Body of pancreas (tissue), 4 donors: Measurements from ENCODE around the gene EFCAB11. TPM values are rescaled to one million over a fixed set of nuclear protein-coding genes. Genes with fewer than 3 reads are reported as not detected.

Source experiments
- ATAC-seq: fragments of 150-250 bp; one replicate; pipeline ENCODE4 v1.9.1; 2016
- DNase-seq, 4 donors: peaks; one replicate each; pipeline ENCODE4 v3.0.0-alpha.2; 2019
- H3K27ac ChIP-seq, 4 donors: fragments of 200-600 bp; sonication (generic); 1 replicate in 3 of 4; 2 replicates in 1 of 4; pipeline versions ENCODE4 v1.5.1 to v1.6.1; 2016 to 2019; ENCODE audit warnings: mild to moderate bottlenecking in 1 of 4, mixed read lengths in 1 of 4, moderate library complexity in 1 of 4
- H3K27me3 ChIP-seq, 2 donors: fragments of 200-600 bp; sonication (generic); one replicate each; pipeline ENCODE4 v1.6.0; 2016; ENCODE audit warnings: mild to moderate bottlenecking in 1 of 2
- H3K36me3 ChIP-seq, 2 donors: fragments of 200-600 bp; sonication (generic); replicated peaks in 1 of 2; 2 replicates each; pipeline ENCODE4 v1.5.1; 2016; ENCODE audit warnings: low read depth in 2 of 2; ENCODE audit not compliant: insufficient read depth in 1 of 2
- H3K4me1 ChIP-seq: fragments of 200-600 bp; sonication (generic); one replicate; pipeline ENCODE4 v1.6.0; 2016
- H3K4me3 ChIP-seq, 2 donors: fragments of 200-600 bp; sonication (generic); 1 replicate in 1 of 2; 2 replicates in 1 of 2; pipeline ENCODE4 v1.5.1; 2016 to 2019
- H3K9me3 ChIP-seq, 3 donors: fragments of 200-600 bp; sonication (generic); 1 replicate in 2 of 3; 2 replicates in 1 of 3; pipeline ENCODE4 v1.5.1; 2016
- POLR2A ChIP-seq, 3 donors: fragments of 450-650 bp; IDR thresholded peaks; one replicate each; pipeline ENCODE4 v1.6.1; 2016; ENCODE audit warnings: antibody characterized with exemption in 3 of 3, mild to moderate bottlenecking in 2 of 3
- WGBS, 2 donors: methylation state at CpG; one replicate each; pipeline ENCODE4 v1.1.5; 2017; 5-methylcytosine and 5-hydroxymethylcytosine counted together
- intact Hi-C: fragments of 100-400 bp; cut with DNase I; formaldehyde crosslinking; loops from one replicate; pipeline ENCODE4 v1.15.1; 2023
- total RNA-seq, 2 donors: library from RNA; depleted of rRNA; stranded (reverse); fragments of >200 nt; gene quantifications; one replicate each; pipeline ENCODE4 v1.1.0, GENCODE V29; 2016
- TF ChIP-seq, protein P1 (sequence below), 7 experiments: fragments of 450-650 bp in 4 of 7; fragments of 200-600 bp in 3 of 7; sonication (generic) in 3 of 7; IDR thresholded peaks; one replicate each; pipeline ENCODE4 v1.5.1; 2016 to 2019; ENCODE audit warnings: antibody characterized with exemption in 7 of 7

Gene EFCAB11
- total RNA-seq, 2 donors from 2014 or later: 1.6 to 2.9 TPM

DNA sequence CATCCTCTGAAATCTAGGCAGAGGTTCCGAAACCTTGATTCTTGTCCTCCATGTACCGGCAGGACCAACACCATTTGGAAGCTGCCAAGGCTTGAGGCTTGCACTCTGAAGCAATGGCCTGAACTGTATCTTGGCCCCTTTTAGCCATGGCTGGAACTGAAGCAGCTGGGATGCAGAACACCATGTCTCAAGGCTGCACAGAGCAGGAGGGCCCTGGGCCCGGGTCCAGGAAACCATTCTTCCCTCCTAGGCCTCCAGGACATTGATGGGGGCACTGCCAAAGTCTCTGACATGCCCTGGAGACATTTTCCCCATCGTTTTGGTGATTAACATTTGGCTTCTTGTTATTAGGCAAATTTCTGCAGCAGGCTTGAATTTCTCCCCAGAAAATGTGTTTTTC, 198.7 kb downstream of the EFCAB11 start:
- DNase-seq: peak in 3 of 4 donors; percentile 5 to 21 (median 12)
- no peak for ATAC-seq

DNA sequence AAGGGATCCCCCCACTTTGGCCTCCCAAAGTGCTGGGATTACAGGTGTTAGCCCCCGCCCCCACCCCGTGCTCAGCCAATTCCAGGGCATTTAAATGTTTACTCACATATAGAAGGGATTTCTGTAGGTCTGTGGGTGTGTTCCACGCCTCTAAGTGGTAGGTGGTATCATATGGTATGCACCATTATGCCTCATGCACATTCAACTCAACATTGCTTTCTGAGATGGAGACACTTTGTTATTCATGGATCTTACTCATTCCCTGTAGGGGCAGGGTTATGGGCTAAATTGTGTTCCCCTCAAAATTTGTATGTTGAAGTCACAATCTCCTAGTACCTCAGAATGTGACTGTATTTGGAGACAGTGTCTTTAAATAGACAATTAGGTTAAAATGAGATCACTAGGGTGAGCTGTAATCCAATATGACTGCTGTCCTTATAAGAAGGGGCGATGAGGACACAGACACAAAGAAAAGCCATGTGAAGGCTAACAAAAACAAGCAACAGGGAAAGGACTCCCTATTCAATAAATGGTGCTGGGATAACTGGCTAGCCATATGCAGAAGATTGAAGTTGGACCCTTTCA, 200.6 kb downstream of the EFCAB11 start:
- intact Hi-C loops: no loop called here
- ATAC-seq (no peak), DNase-seq (no peak)
- Histone ChIP-seq H3K36me3 (no peaks in the 10 kb centered on the region), H3K27me3 (no peaks in the 10 kb centered on the region), H3K4me1 (no peaks in the 10 kb centered on the region), H3K4me3 (no peak overlapping the region), H3K27ac (no peak overlapping the region), H3K9me3 (no peaks in the 10 kb centered on the region)
- 79 to 83% methylated on average over 4 of the region's 4 CpGs for WGBS, 2 donors
- TF ChIP-seq, protein P1, sequence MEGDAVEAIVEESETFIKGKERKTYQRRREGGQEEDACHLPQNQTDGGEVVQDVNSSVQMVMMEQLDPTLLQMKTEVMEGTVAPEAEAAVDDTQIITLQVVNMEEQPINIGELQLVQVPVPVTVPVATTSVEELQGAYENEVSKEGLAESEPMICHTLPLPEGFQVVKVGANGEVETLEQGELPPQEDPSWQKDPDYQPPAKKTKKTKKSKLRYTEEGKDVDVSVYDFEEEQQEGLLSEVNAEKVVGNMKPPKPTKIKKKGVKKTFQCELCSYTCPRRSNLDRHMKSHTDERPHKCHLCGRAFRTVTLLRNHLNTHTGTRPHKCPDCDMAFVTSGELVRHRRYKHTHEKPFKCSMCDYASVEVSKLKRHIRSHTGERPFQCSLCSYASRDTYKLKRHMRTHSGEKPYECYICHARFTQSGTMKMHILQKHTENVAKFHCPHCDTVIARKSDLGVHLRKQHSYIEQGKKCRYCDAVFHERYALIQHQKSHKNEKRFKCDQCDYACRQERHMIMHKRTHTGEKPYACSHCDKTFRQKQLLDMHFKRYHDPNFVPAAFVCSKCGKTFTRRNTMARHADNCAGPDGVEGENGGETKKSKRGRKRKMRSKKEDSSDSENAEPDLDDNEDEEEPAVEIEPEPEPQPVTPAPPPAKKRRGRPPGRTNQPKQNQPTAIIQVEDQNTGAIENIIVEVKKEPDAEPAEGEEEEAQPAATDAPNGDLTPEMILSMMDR (IDR thresholded peaks at IDR 0.05): no peak
- no peak for TF ChIP-seq POLR2A (IDR thresholded peaks at IDR 0.05)

More for the DNA sequence above, 198.7 kb downstream of the EFCAB11 start:
- H3K36me3 ChIP-seq: no peaks in the 10 kb centered on the region
- WGBS, 2 donors: 77 to 81% methylated on average over 4 of the region's 4 CpGs
- no peak overlapping the region for H3K4me3 ChIP-seq
- no peaks in the 10 kb centered on the region for H3K4me1 ChIP-seq
- H3K27me3 ChIP-seq: no peaks in the 10 kb centered on the region
- intact Hi-C loops: no loop called here
- H3K27ac ChIP-seq: no peak overlapping the region
- H3K9me3 ChIP-seq: no peaks in the 10 kb centered on the region
- no peak for TF ChIP-seq POLR2A (IDR thresholded peaks at IDR 0.05)
- TF ChIP-seq, protein P1 (IDR thresholded peaks at IDR 0.05): no peak

DNA sequence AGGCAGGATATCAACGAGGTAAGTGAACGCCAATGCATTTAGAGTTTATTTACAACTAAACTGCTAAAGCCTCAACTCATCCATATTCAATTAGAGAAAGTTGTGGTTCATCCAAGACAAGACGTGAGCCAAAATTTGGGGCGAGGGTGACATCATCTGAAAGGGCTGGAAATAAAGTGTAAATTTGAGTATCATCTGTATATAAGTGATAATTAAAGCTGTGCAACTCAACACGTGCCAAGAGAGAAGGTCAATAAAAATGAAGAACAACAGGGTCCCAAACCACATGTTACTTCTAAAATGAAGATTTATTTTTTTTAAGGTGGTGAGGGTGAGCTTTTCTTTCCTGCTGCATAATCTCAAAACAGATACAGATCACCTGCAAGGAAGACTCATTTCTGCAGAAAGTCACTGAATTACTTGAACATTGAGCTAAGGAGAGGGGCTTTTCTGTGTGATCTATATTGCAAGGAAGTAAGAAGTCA, 203.6 kb downstream of the EFCAB11 start:
- 79% methylated on average over 5 of the region's 5 CpGs for WGBS, 2 donors
- Histone ChIP-seq H3K27ac (no peak overlapping the region), H3K4me3 (no peak overlapping the region), H3K36me3 (no peaks in the 10 kb centered on the region), H3K27me3 (no peaks in the 10 kb centered on the region), H3K9me3 (no peaks in the 10 kb centered on the region), H3K4me1 (no peaks in the 10 kb centered on the region)
- no peak for TF ChIP-seq POLR2A (IDR thresholded peaks at IDR 0.05)
- TF ChIP-seq, protein P1 (IDR thresholded peaks at IDR 0.05): no peak
- ATAC-seq (no peak), DNase-seq (no peak)
- intact Hi-C loops: no loop called here

DNA sequence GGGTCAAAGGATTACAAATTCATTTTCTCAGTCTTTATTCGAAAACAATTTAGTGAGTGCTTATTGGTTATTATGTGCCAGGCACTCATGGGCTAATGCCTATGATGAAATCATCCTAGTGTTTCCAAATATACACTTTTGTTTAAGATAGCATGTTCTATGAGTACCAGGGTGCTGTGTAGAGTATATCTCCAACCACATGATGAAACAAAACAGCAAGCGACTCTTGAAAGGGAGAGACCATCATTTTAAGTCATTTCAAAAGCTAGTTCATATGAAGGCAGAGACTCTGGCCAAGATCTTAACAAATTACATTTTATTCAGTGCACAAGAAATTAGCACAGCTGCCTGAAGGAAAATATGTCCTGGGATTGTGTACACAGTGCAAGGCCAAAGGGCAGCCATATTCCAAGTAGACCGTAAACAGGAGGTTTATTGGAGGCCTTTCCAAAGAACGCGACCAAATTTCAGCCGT, 204.2 kb downstream of the EFCAB11 start:
- H3K9me3 ChIP-seq: no peaks in the 10 kb centered on the region
- no peak overlapping the region for H3K27ac ChIP-seq
- no peaks in the 10 kb centered on the region for H3K36me3 ChIP-seq
- H3K27me3 ChIP-seq: no peaks in the 10 kb centered on the region
- intact Hi-C loops: no loop called here
- H3K4me3 ChIP-seq: no peak overlapping the region
- 54% methylated on average over 6 of the region's 6 CpGs for WGBS, 2 donors
- TF ChIP-seq, protein P1 (IDR thresholded peaks at IDR 0.05): no peak
- no peak for TF ChIP-seq POLR2A (IDR thresholded peaks at IDR 0.05)
- no peak for ATAC-seq
- H3K4me1 ChIP-seq: no peaks in the 10 kb centered on the region
- peak in 1 of 4 donors; percentile 10 for DNase-seq

DNA sequence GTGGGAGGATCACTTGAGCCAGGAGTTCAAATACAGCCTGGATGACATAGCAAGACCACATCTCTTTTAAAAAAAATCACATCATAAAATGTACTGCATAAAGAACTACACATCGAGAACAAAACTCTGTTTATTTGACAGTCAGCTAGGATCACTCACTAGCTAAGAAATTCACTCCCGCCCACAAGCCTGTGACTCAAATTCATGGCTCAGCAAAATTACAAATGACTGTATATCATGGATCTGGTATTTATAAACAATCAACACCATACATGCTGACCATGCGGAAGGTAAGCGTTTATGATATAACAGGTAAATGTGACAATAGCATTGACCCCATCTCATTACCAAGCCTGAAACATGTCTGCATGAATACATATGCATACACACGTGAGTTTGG, 206.5 kb downstream of the EFCAB11 start:
- WGBS, 2 donors: 75 to 79% methylated on average over 5 of the region's 5 CpGs
- H3K4me3 ChIP-seq: no peak overlapping the region
- intact Hi-C loops: no loop called here
- H3K36me3 ChIP-seq: no peaks in the 10 kb centered on the region
- H3K27me3 ChIP-seq: no peaks in the 10 kb centered on the region
- no peaks in the 10 kb centered on the region for H3K9me3 ChIP-seq
- no peak for ATAC-seq
- H3K27ac ChIP-seq: no peak overlapping the region
- no peak for DNase-seq
- TF ChIP-seq POLR2A (IDR thresholded peaks at IDR 0.05): no peak
- TF ChIP-seq, protein P1 (IDR thresholded peaks at IDR 0.05): no peak
- H3K4me1 ChIP-seq: no peaks in the 10 kb centered on the region
